IMR-90 (cell line): Measurements from ENCODE around the gene SMC5. TPM values are rescaled to one million over a fixed set of nuclear protein-coding genes. Genes with fewer than 3 reads are reported as not detected.

Experiments used
- ATAC-seq: fragments of 200-7000 bp; cut with Tn5 transposase; 2 replicates; pipeline ENCODE4 v1.9.1; 2020; ENCODE audit warnings: low read depth, mild to moderate bottlenecking, moderate library complexity
- BruUV-seq: library from RNA; stranded (reverse); fragments of 400-500 nt; replicated peaks from 2 replicates; lab custom pipeline; 2021; lab: Mats Ljungman, UMichigan
- CTCF ChIA-PET: fragments of 300-600 bp; formaldehyde crosslinking; extraction: SDS; loops from one replicate; lab custom pipeline; 2021; ENCODE audit warnings: antibody characterized with exemption; lab: Yijun Ruan, JAX
- POLR2A ChIA-PET: fragments of 300-600 bp; sonication (Branson Sonifier 250); formaldehyde crosslinking; loops from one replicate; lab custom pipeline; 2022; ENCODE audit warnings: antibody characterized with exemption; ENCODE audit not compliant: unreplicated experiment; lab: Charles Lee
- DNase-seq: peaks from one replicate; pipeline ENCODE4 v3.0.0; 2013
- H2AFZ ChIP-seq: replicated peaks from 2 replicates; pipeline ENCODE3; 2013; ENCODE audit warnings: low read length, mild to moderate bottlenecking; ENCODE audit not compliant: poor library complexity
- H2AK5ac ChIP-seq: 2 replicates; pipeline ENCODE4 v1.6.1; 2013; ENCODE audit warnings: low read depth, low read length, inconsistent platforms
- H2AK9ac ChIP-seq: replicated peaks from 2 replicates; pipeline ENCODE3; 2013; ENCODE audit warnings: mild to moderate bottlenecking, low read depth, low read length, moderate library complexity; ENCODE audit not compliant: poor library complexity
- H2BK120ac ChIP-seq: 2 replicates; pipeline ENCODE4 v1.6.1; 2013; ENCODE audit warnings: low read depth, low read length, inconsistent platforms
- H2BK15ac ChIP-seq: 3 replicates; pipeline ENCODE4 v1.6.1; 2013; ENCODE audit warnings: low read depth, low read length, inconsistent platforms
- H2BK20ac ChIP-seq: 2 replicates; pipeline ENCODE4 v1.6.1; 2013; ENCODE audit warnings: low read depth, mild to moderate bottlenecking, inconsistent platforms, low read length, moderate library complexity
- H2BK5ac ChIP-seq: 2 replicates; pipeline ENCODE4 v1.6.1; 2013; ENCODE audit warnings: mild to moderate bottlenecking, low read depth, low read length, inconsistent platforms; ENCODE audit not compliant: poor library complexity, severe bottlenecking
- H3K14ac ChIP-seq: replicated peaks from 2 replicates; pipeline ENCODE4 v1.6.1; 2013; ENCODE audit warnings: low read depth, low read length, inconsistent platforms
- H3K18ac ChIP-seq: 2 replicates; pipeline ENCODE4 v1.6.1; 2013; ENCODE audit warnings: low read depth, low read length, control low read depth
- H3K23ac ChIP-seq: 2 replicates; pipeline ENCODE4 v1.6.1; 2013; ENCODE audit warnings: low read depth, low read length, inconsistent platforms
- H3K27ac ChIP-seq: 2 replicates; pipeline ENCODE4 v1.5.1; 2013; ENCODE audit warnings: mild to moderate bottlenecking, control low read depth, low read length; ENCODE audit not compliant: insufficient read depth
- H3K27me3 ChIP-seq: 2 replicates; pipeline ENCODE4 v1.6.1; 2013; ENCODE audit warnings: low read length; ENCODE audit not compliant: control insufficient read depth, insufficient read depth
- H3K36me3 ChIP-seq: 2 replicates; pipeline ENCODE4 v1.6.1; 2013; ENCODE audit warnings: low read length, mixed read lengths; ENCODE audit not compliant: control insufficient read depth, insufficient read depth
- H3K4ac ChIP-seq: 2 replicates; pipeline ENCODE4 v1.6.1; 2013; ENCODE audit warnings: low read depth, low read length, inconsistent platforms
- H3K4me1 ChIP-seq: 2 replicates; pipeline ENCODE4 v1.6.1; 2013; ENCODE audit warnings: low read length, mixed read lengths; ENCODE audit not compliant: control insufficient read depth, insufficient read depth
- H3K4me2 ChIP-seq: 2 replicates; pipeline ENCODE4 v1.6.1; 2013; ENCODE audit warnings: low read depth, mild to moderate bottlenecking, control low read depth, low read length, moderate library complexity
- H3K4me3 ChIP-seq: 2 replicates; pipeline ENCODE4 v1.5.1; 2013; ENCODE audit warnings: low read depth, mild to moderate bottlenecking, control low read depth, low read length, moderate library complexity; ENCODE audit not compliant: insufficient read depth
- H3K56ac ChIP-seq: 2 replicates; pipeline ENCODE4 v1.6.1; 2013; ENCODE audit warnings: low read length, inconsistent platforms; ENCODE audit not compliant: insufficient read depth; ENCODE audit errors: extremely low read depth
- H3K79me1 ChIP-seq, 2 experiments: 2 replicates each; pipeline ENCODE4 v1.6.1; 2013; ENCODE audit warnings: low read length in 2 of 2, inconsistent platforms in 1 of 2, low read depth in 1 of 2
- H3K9ac ChIP-seq: 2 replicates; pipeline ENCODE4 v1.6.1; 2013; ENCODE audit warnings: low read depth, low read length, control low read depth
- H3K9me1 ChIP-seq: 2 replicates; pipeline ENCODE4 v1.6.1; 2013; ENCODE audit warnings: low read length, inconsistent platforms; ENCODE audit not compliant: insufficient read depth
- H3K9me3 ChIP-seq: 2 replicates; pipeline ENCODE4 v1.6.1; 2013; ENCODE audit warnings: low read length; ENCODE audit not compliant: control insufficient read depth, insufficient read depth
- H4K20me1 ChIP-seq: 2 replicates; pipeline ENCODE4 v1.6.1; 2013; ENCODE audit warnings: low read length, inconsistent platforms; ENCODE audit not compliant: insufficient read depth
- H4K5ac ChIP-seq: 2 replicates; pipeline ENCODE4 v1.6.1; 2013; ENCODE audit warnings: mild to moderate bottlenecking, low read depth, low read length, control low read depth
- H4K8ac ChIP-seq, 2 experiments: 2 replicates each; pipeline ENCODE4 v1.6.1; 2013; ENCODE audit warnings: low read depth in 2 of 2, low read length in 2 of 2, control low read depth in 1 of 2, inconsistent platforms in 1 of 2
- H4K91ac ChIP-seq: 2 replicates; pipeline ENCODE4 v1.6.1; 2013; ENCODE audit warnings: low read depth, low read length, inconsistent platforms; ENCODE audit not compliant: insufficient read depth
- CEBPB ChIP-seq: IDR thresholded peaks from 2 replicates; pipeline ENCODE4 v1.6.1; 2012; ENCODE audit warnings: low read depth, low read length, improper control_type of control experiment
- CHD1 ChIP-seq: IDR thresholded peaks from 2 replicates; pipeline ENCODE4 v1.6.1; 2012; ENCODE audit warnings: low read depth, low read length, improper control_type of control experiment
- MAFK ChIP-seq: IDR thresholded peaks from 2 replicates; pipeline ENCODE4 v1.6.1; 2012; ENCODE audit warnings: low read depth, low read length, improper control_type of control experiment
- MAZ ChIP-seq: IDR thresholded peaks from 2 replicates; pipeline ENCODE4 v1.6.1; 2012; ENCODE audit warnings: low read depth, mild to moderate bottlenecking, low read length, improper control_type of control experiment, moderate library complexity, borderline replicate concordance
- MXI1 ChIP-seq: IDR thresholded peaks from 2 replicates; pipeline ENCODE4 v1.6.1; 2012; ENCODE audit warnings: low read depth, mild to moderate bottlenecking, low read length, moderate library complexity, borderline replicate concordance
- NFE2L2 ChIP-seq: fragments of 150-350 bp; IDR thresholded peaks from 2 replicates; pipeline ENCODE4 v1.6.1; 2016; ENCODE audit warnings: low read depth, mild to moderate bottlenecking, low read length
- RAD21 ChIP-seq: IDR thresholded peaks from 2 replicates; pipeline ENCODE4 v1.6.1; 2012; ENCODE audit warnings: low read length, improper control_type of control experiment
- RCOR1 ChIP-seq: IDR thresholded peaks from 2 replicates; pipeline ENCODE4 v1.6.1; 2012; ENCODE audit warnings: mild to moderate bottlenecking, low read length, improper control_type of control experiment; ENCODE audit not compliant: insufficient replicate concordance
- RFX5 ChIP-seq: IDR thresholded peaks from 2 replicates; pipeline ENCODE4 v1.8.0; 2012; ENCODE audit warnings: low read depth, mild to moderate bottlenecking, low read length, moderate library complexity
- dilution Hi-C: fragments of 300-500 bp; cut with HindIII; formaldehyde crosslinking; loops from one replicate; pipeline ENCODE4 v1.14.3; 2018; ENCODE audit warnings: low sequenced_read_pairs; ENCODE audit not compliant: unreplicated experiment
- in situ Hi-C: fragments of 300-500 bp; cut with MboI; formaldehyde crosslinking; loops from 3 replicates; pipeline ENCODE4 v1.14.3; 2019; ENCODE audit warnings: low sequenced_read_pairs, inconsistent platforms, mixed read lengths
- intact Hi-C: fragments of 100-400 bp; cut with micrococcal nuclease; formaldehyde crosslinking; loops from 2 replicates; pipeline ENCODE4 v1.10.0; 2022
- polyA plus RNA-seq, 3 experiments: library from polyadenylated mRNA; depleted of rRNA; stranded (reverse); fragments of >200 nt; gene quantifications; 2 replicates each; pipeline ENCODE4 v1.2.3, GENCODE V29; 2012; ENCODE audit warnings: low replicate concordance in 1 of 3
- total RNA-seq: library from RNA; depleted of rRNA; stranded (reverse); fragments of >200 nt; gene quantifications from 2 replicates; pipeline ENCODE4 v1.2.3, GENCODE V29; 2012
- TF ChIP-seq, protein P1 (sequence below): conservative IDR thresholded peaks from 2 replicates; pipeline ENCODE4 v1.5.1; 2012; ENCODE audit warnings: mild to moderate bottlenecking, low read depth, low read length, improper control_type of control experiment

SMC5 gene
- total and polyA plus RNA-seq, 2 of the 4 experiments (the other 2 are of a cell fraction) = 12.0 to 13.3 TPM

GRCh38 chr9:70304810-70305209 is 46.0 kb downstream of the SMC5 start:
- Histone ChIP-seq H4K8ac (no peak overlapping the region), H3K4me2 (no peak overlapping the region), H2AK9ac (no peak overlapping the region), H2BK20ac (no peak overlapping the region), H3K27me3 (no peaks in the 10 kb centered on the region), H3K9ac (no peak overlapping the region), H2AFZ (no peak overlapping the region), H2AK5ac (no peak overlapping the region), H3K27ac (no peak overlapping the region), H3K9me1 (no peaks in the 10 kb centered on the region), H4K20me1 (no peaks in the 10 kb centered on the region; the same call in 1 of the 2 replicates), H2BK120ac (no peak overlapping the region), H4K91ac (no peak overlapping the region), H4K5ac (no peak overlapping the region), H3K4ac (no peak overlapping the region), H2BK5ac (no peak overlapping the region), H3K9me3 (no peaks in the 10 kb centered on the region; the same call in 1 of the 2 replicates), H3K4me1 (peaks cover 4% of the 10 kb centered on the region; the same call in 1 of the 2 replicates), H3K79me1 (peaks cover 29% of the 10 kb centered on the region in 2 experiments), H3K14ac (no peak overlapping the region), H3K23ac (no peak overlapping the region), H3K4me3 (no peak overlapping the region), H3K18ac (no peak overlapping the region), H3K36me3 (peaks cover 43% of the 10 kb centered on the region), H2BK15ac (no peak overlapping the region), H3K56ac (no peak overlapping the region)
- intact Hi-C loops = loop anchor here (5.0 kb wide), 1 partner anchor 38 kb away; no protein-coding TSS in a partner anchor
- no peak for ATAC-seq
- no peak for DNase-seq
- ChIA-PET POLR2A (no interaction called here), CTCF (no interaction called here)
- BruUV-seq = no TSS peak
- TF ChIP-seq NFE2L2 (no peak), RFX5 (no peak), RAD21 (no peak), CHD1 (no peak), CEBPB (no peak), RCOR1 (no peak), MAFK (no peak), MAZ (no peak), MXI1 (no peak)
- TF ChIP-seq, protein P1, sequence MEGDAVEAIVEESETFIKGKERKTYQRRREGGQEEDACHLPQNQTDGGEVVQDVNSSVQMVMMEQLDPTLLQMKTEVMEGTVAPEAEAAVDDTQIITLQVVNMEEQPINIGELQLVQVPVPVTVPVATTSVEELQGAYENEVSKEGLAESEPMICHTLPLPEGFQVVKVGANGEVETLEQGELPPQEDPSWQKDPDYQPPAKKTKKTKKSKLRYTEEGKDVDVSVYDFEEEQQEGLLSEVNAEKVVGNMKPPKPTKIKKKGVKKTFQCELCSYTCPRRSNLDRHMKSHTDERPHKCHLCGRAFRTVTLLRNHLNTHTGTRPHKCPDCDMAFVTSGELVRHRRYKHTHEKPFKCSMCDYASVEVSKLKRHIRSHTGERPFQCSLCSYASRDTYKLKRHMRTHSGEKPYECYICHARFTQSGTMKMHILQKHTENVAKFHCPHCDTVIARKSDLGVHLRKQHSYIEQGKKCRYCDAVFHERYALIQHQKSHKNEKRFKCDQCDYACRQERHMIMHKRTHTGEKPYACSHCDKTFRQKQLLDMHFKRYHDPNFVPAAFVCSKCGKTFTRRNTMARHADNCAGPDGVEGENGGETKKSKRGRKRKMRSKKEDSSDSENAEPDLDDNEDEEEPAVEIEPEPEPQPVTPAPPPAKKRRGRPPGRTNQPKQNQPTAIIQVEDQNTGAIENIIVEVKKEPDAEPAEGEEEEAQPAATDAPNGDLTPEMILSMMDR = no peak
- dilution Hi-C loops = no loop called here
- in situ Hi-C loops = no loop called here
